ENCODE data around the gene MAEL. TPM values are rescaled to one million over a fixed set of nuclear protein-coding genes. Genes with fewer than 3 reads are reported as not detected.
A peak's percentile ranks its signal among the peaks of the same experiment; 100 is the strongest.

The MAEL gene
- polyA plus RNA-seq, 3 donors = not detected

DNA sequence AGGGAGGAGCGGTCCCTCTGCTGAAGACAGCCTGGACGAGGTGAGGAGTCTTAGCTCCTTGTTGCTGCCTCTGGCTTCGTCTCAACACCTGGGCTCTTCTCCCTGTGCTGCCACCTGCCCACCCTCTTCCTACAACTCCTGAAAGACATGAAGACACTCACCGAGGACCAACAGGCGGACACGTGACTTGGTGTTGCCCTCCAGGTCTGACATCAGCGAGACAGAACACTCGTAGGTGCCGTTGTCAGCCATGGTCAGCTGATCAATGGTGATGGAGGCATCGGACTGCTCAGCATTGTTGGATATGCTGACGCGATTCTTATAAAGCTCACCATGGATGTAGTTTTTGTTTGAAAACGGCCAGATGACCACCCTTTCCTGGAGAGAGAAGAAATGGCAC is 79.7 kb downstream of the MAEL start:
- no peaks in the 10 kb centered on the region for H3K9me3 ChIP-seq (replicated peaks in 1 of 2; ENCODE audit: control insufficient read depth in 1 of 2, insufficient read depth in 1 of 2, low read length in 2 of 2)
- H3K36me3 ChIP-seq (replicated peaks in 1 of 2; ENCODE audit: control insufficient read depth in 1 of 2, insufficient read depth in 2 of 2, low read length in 2 of 2) = no peaks in the 10 kb centered on the region
- no peaks in the 10 kb centered on the region for H3K79me2 ChIP-seq (ENCODE audit: insufficient read depth, low read length)
- intact Hi-C loops (cut with micrococcal nuclease) = loop anchor here (5.0 to 10.0 kb wide), 7 partner anchors 54 to 626 kb away; partner anchors contain the start of gene POU2F1 (in 1 of the 2)
- TF ChIP-seq CTCF (IDR thresholded peaks at IDR 0.05) = no peak
- DNase-seq = no peak
- H4K20me1 ChIP-seq (ENCODE audit: insufficient read depth, low read length) = no peaks in the 10 kb centered on the region
- no peak overlapping the region for H3K4me3 Mint-ChIP-seq
- no peak overlapping the region for H3K4me2 ChIP-seq (replicated peaks; ENCODE audit: extremely low read depth, low read length, poor library complexity, severe bottlenecking)
- H3K9me3 Mint-ChIP-seq = no peaks in the 10 kb centered on the region
- H3K27me3 Mint-ChIP-seq (ENCODE audit: low read depth in 3 of 3) = peaks cover 2 to 7% (median 3%) of the 10 kb centered on the region in 3 donors
- peaks cover 7% of the 10 kb centered on the region for H3K4me1 Mint-ChIP-seq
- H3K36me3 Mint-ChIP-seq = no peaks in the 10 kb centered on the region
- H3K27ac ChIP-seq (ENCODE audit: low read depth in 1 of 2, low read length in 2 of 2) = no peak overlapping the region
- H3K4me3 ChIP-seq (replicated peaks in 1 of 3; ENCODE audit: low read depth in 2 of 3, low read length in 3 of 3) = no peak overlapping the region
- no peak overlapping the region for H3K27ac Mint-ChIP-seq
- peaks cover 3 to 7% of the 10 kb centered on the region in 2 donors for H3K4me1 ChIP-seq (ENCODE audit: control insufficient read depth in 1 of 2, insufficient read depth in 2 of 2, low read length in 2 of 2)
- H2AFZ ChIP-seq (ENCODE audit: insufficient read depth, low read depth, low read length, poor library complexity, severe bottlenecking) = no peak overlapping the region
- WGBS (ENCODE audit: insufficient coverage) = over 99% methylated on average over 12 of the region's 13 CpGs
- H3K27me3 ChIP-seq (ENCODE audit: control insufficient read depth in 2 of 2, insufficient read depth in 2 of 2, low read length in 2 of 2) = no peaks in the 10 kb centered on the region
- no peak overlapping the region for H3K9ac ChIP-seq (ENCODE audit: insufficient read depth, low read length, poor library complexity, severe bottlenecking)

- no peaks in the 10 kb centered on the region for H4K20me1 ChIP-seq (ENCODE audit: insufficient read depth, low read length)
- no peak overlapping the region for H3K4me2 ChIP-seq (replicated peaks; ENCODE audit: extremely low read depth, low read length, poor library complexity, severe bottlenecking)
- intact Hi-C loops (cut with micrococcal nuclease) = no loop called here
- H3K27ac ChIP-seq (ENCODE audit: low read depth in 1 of 2, low read length in 2 of 2) = no peak overlapping the region
- H3K79me2 ChIP-seq (ENCODE audit: insufficient read depth, low read length) = no peaks in the 10 kb centered on the region
- Mint-ChIP-seq H3K27ac (no peak overlapping the region), H3K4me1 (peaks cover 7% of the 10 kb centered on the region), H3K36me3 (no peaks in the 10 kb centered on the region), H3K27me3 (ENCODE audit: low read depth in 3 of 3) (peaks cover 0 to 4% (median 2%) of the 10 kb centered on the region in 3 donors), H3K4me3 (no peak overlapping the region), H3K9me3 (no peaks in the 10 kb centered on the region)
- DNase-seq = no peak
- H3K36me3 ChIP-seq (replicated peaks in 1 of 2; ENCODE audit: control insufficient read depth in 1 of 2, insufficient read depth in 2 of 2, low read length in 2 of 2) = no peaks in the 10 kb centered on the region
- no peak for TF ChIP-seq CTCF (IDR thresholded peaks at IDR 0.05)
- H3K9ac ChIP-seq (ENCODE audit: insufficient read depth, low read length, poor library complexity, severe bottlenecking) = no peak overlapping the region
- H2AFZ ChIP-seq (ENCODE audit: insufficient read depth, low read depth, low read length, poor library complexity, severe bottlenecking) = no peak overlapping the region
- H3K27me3 ChIP-seq (ENCODE audit: control insufficient read depth in 2 of 2, insufficient read depth in 2 of 2, low read length in 2 of 2) = no peaks in the 10 kb centered on the region
- H3K9me3 ChIP-seq (replicated peaks in 1 of 2; ENCODE audit: control insufficient read depth in 1 of 2, insufficient read depth in 1 of 2, low read length in 2 of 2) = no peaks in the 10 kb centered on the region
- no peak overlapping the region for H3K4me3 ChIP-seq (replicated peaks in 1 of 3; ENCODE audit: low read depth in 2 of 3, low read length in 3 of 3)
- H3K4me1 ChIP-seq (ENCODE audit: control insufficient read depth in 1 of 2, insufficient read depth in 2 of 2, low read length in 2 of 2) = peaks cover 3 to 7% of the 10 kb centered on the region in 2 donors
- 96% methylated on average over 8 of the region's 8 CpGs for WGBS (ENCODE audit: insufficient coverage)
Measured at GRCh38 chr1:167071286-167071685, 82.2 kb downstream of the MAEL start.

Small RNA genes within 50 kb of the gene (small RNA-seq; reads per million reads assigned to genes)
- 9.9 reads per million, percentile 74 among the genes with 10 or more reads in this experiment for gene RNA5SP65 (ENCODE audit: insufficient read length, low read depth)

Other genes with a start within 250 kb of the MAEL start
- 10 to 100 TPM; 10.6 to 13.0 (median 10.9) TPM for gene POGK, start 149.8 kb upstream of the MAEL start, polyA plus RNA-seq
- 1 to 10 TPM; 6.4 to 8.0 (median 7.9) TPM for gene TADA1, start 113.0 kb upstream of the MAEL start, polyA plus RNA-seq
- gene ILDR2, start 13.7 kb upstream of the MAEL start, polyA plus RNA-seq = not detected
- 1 to 10 TPM in 2 of 3 donors, under 1 TPM in 1; 0.84 to 1.8 (median 1.8) TPM for gene GPA33, start 101.1 kb downstream of the MAEL start, polyA plus RNA-seq
- not detected for gene STYXL2, start 104.8 kb downstream of the MAEL start, polyA plus RNA-seq
- 1 to 10 TPM; 2.3 to 4.2 (median 3.9) TPM for gene POU2F1, start 231.6 kb downstream of the MAEL start, polyA plus RNA-seq